NCI-H510A treated with DMSO at 0.1 percent for 48 hours (cell line): Measurements from ENCODE around the gene NSMF.

Experiments used
- DNase-seq: peaks from one replicate; lab custom pipeline; 2025; lab: John Stamatoyannopoulos, UW

The NSMF gene

DNA sequence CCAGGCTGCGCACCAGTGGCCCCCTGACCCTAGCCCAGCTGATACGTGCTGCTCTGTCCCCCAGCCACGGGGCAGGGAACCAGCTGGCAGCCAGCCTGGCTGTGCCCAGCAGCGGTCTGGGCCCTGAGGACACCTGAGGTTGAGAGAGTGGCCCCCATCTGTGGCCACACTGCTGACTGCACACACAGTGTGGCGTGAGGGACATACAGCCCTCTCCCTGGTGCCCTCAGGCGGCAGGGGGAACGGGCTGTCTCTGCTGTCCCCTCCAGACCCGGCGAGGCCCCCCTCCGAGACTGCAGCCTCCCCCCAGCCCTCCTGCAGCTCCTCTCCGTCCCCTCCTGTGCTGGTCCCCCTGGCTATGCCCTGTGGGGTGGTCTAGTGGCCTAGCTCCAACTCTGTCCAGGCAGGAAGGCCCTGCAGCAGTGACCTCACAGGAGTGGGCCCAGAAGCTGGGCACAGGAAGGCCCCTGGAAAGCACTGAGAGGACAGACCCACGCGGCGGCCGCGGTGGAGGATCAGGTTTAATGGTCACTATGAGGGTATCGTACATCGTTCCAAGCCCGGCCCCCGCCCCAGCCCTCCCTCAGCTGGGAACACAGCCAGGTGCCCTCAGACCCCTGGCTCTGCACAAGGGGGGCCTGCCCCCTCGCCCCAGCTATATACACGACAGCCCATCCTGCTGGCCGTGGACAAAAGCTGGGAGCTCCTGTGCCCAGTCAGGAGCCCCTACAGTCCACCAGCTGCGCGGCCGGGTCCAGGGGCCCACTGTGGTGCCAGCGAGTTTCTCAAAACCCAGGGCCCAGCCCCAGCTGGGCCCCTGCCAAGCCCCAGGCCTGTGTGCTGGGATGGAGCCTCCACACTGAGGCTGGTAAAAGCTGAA, 11.2 kb downstream of the NSMF start:
- no peak for DNase-seq

DNA sequence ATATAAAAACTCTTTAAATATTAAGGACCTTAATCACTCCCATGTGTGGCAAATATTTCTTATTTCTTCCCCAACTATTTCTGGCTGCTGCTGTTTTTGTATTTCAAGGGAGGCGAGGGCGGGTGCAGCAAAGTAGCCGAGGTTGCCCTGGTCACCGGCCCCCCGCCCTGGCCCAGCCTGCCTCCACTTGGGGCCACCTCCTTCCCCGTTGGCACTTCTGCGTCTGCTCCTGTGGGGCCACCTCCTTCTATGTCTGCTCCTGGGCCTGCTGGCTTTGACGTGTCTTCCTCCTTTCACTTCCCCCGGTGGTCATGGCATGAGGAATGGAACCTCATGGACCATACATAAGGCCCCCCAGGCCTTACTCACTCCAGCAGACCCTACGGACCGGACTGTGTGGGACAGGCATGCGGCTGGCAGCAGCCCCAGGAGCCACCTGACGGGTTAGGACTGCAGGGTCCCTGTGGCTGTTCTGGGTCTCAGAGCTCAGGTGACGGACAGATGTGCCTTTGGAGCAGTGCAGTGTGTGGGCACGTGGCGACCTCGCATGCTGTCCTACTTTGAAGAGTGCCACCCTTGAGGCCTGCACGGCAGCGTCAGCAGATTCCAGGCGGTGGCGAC, 12.2 kb downstream of the NSMF start:
- no peak for DNase-seq

DNA sequence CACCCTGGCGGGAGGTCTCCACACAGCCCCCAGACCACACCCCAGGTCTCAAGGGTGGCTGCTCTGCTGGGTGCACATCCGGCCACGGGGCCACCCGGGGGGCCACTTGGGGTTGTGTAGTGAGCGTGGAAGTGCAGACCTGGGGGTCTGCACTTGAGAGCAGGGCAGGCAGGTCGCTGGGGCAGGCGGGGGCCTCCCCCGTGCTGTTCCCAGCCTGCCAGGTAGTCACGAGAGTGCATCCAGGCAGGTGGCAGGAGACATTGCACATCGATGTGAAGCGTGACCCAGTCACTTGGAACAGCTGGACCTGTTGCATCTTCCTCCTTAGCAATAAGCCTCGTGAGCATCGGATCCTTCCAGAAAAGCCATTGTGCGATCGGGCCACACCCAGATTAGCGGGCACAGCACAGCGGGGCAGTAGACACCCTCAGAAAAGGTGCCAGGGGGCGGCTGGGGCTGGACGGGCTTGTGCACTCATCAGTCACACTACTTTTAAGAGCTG, 13.2 kb downstream of the NSMF start:
- DNase-seq = peak; percentile 23

DNA sequence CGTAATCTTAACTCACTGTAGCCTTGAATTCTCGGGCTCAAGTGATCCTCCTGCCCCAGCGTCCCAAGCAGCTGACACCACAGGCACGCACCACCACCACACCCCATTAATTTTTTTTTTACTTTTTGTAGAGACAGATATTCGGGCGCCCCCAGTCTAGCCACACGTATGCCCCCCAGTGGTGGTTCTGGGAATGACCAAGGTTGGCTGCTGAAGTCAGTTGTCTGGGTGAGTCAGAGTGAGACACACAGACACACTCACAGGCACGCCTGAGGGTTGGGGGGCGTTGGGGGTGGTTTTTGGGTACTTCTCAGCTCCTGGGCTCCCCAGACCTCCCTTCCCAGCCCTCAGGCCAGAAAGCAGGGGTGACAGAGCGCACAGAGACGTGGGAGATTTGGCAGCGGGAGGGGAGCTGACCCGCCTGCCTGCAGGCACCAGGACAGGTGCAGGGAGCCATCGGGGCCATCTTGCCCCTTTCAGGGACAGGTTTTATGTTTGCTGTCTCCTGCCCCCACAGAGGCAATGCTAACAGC, 13.8 kb downstream of the NSMF start:
- peak; percentile 46 for DNase-seq

DNA sequence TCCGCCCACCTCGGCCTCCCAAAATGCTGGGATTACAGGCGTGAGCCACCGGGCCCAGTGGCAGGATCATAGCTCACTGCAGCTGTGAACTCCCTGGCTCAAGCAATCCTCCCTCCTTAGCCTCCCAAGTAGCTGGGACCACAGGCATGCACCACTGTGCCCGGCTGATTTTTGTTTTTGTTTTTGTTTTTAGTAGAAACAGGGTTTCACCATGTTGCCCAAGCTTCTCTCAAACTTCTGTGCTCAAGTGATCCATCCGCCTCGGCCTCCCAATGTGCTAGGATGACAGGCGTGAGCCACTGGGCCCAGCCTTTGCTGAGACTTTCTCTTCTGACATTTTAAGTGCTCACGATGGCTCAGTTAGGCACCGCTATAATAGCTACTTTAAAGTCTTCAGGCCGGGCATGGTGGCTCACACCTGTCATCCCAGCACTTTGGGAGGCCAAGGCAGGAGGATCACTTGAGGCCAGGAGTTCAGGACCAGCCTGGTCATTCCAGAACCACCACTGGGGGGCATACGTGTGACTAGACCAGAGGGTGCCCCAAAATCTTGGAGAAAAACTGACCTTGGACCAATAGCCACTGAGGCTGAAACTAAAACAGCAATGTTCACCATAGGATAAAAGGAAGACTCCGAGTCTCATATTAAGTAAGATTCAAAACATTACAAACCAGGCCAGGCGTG, 14.9 kb downstream of the NSMF start:
- DNase-seq = no peak

DNA sequence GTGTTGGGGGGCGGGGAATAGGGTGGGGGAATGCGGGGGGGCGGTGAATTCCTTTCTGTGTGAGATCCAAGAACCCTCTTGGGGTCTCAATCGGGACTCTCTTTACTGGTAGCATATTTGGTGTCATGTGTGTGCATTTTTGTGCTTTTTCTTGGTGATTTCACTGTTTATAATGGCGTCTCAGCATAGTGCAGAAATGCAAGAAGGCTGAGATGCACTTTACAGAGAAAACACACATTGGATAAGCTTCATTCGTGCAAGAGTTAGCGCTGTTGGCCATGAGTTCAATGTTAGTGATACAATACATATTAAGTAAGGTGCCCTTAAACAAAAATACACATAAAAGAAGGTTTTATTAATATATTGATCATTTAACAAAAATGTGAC, 17.2 kb downstream of the NSMF start:
- no peak for DNase-seq

DNA sequence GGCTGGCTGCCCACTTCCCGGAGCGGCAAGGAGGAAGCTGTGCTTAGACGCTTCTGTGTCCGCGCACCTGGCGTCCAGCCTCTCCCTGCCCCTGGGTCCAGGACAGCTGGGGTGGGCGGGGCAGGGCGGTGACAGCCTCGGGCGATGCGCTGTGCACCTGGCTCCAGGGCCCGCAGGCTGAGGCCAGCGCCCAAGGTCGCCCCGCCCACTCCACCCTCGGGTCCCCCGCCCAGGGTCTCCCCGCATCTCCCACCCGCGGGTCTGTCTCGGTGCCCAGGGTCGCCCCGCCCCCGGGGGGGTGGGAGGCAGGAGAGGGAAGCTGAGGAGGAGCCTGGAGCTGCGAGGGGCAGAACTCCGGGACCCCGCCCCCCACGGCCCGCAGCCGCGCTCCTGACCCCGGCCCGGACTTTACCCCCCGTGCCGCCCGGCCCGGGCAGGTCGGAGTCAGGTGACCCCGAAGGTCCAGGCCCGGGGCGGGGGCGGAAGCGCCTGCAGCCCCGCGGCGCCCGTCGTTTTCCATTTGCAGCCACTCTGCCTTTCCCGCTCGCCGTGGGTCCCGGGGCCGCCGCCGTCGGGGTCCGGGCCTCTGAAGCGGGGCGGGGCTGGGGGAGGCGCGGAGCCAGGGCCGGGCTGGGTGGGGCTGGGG, 17.7 kb downstream of the NSMF start, which contains the start of gene ENTPD8:
Gene ENTPD8, minus strand, starts transcription at position 69 of the 646 bp plus-strand sequence. CDS start 3,072 bp downstream, outside the sequence.
- DNase-seq = peak; percentile 93

DNA sequence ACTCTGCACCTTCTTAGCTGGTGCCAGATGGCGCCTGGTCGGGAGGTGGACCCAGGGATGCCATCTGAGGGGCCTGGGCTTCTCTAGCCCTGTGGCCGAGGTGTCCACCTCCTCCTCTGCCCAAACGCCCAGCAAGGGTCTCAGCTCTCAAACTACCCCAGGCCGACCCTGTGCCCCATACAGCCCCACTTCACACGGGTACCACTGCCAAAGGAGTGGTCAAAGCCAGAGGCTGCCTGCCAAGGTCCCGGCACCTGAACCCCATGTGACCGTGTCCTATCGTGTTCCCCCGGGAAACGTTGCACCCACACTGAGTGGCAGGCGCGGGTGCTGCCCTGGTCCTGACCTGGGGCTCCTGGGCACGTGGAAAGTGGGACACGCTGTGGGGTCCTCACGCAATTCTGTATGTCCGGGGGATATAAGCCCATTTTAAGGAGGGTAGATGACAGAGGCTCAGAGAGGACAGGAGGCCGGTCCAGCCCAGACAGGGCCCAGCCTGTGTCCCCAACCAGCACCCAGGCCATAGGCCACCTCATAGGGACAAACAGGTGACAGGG, 19.9 kb downstream of the NSMF start:
- no peak for DNase-seq

DNA sequence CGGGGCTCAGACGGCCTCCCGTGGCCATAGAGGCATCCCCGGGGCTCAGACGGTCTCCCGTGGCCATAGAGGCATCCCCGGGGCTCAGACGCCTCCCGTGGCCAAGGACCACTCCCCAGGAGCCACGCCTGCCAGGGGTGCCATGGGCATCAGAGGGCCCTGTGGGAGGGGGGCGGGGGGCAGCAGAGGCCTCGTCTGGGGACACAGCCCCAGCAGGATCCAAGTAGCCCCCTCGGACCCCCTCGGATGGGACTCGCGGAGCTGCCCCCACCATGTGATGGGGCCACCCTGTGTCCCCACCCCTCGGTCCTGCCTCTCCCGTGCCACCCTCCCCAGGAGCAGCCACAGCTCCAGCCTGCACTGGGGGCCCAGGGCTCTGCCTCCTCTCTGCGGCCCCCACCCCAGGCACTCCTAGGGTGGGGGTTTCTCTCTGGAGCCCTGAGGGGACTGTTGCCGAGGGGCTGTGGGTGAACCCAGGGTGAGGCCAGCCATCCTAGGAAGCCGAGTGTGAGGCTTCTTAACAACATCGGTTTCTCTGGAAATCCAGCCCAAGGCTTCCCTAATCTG, 20.5 kb downstream of the NSMF start:
- no peak for DNase-seq

DNA sequence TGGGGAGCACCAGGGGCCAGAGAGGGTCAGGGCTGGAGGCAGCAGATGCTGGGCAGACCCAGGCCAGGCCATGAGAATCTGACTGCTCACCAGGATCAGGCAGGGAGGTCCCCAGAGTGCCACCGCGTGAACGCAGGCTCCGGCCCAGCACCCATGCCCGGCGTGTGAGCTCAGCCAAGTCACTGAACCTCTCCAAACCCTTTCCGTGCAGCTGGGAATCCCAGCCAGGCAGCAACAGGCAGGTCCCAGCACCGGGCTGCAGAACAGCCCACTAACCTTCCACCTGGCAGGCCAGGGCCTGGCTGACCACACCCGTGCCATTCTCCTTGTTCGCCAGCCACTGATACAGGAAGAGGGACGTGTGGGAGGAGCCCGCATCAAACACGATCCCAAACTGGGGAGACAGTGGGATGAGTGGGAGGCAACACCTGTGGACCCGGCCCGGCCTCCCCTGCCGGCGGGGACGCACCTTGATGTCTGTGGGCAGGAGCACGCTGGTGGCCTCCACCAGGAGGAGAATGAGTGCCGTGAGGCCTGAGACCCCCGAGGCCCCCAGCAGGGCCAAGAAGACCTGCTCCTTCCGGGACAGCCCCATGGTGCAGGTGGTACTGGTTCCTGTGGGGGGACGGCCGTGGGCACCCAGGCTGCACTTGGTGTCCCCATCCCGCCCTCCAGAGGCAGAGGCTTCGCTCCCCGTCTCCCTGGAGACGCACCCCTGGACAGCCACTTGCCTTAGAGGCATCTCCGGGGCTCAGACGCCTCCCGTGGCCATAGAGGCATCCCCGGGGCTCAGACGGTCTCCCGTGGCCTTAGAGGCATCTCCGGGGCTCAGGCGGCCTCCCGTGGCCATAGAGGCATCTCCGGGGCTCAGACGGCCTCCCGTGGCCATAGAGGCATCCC, 21.2 kb downstream of the NSMF start:
- DNase-seq = no peak

DNA sequence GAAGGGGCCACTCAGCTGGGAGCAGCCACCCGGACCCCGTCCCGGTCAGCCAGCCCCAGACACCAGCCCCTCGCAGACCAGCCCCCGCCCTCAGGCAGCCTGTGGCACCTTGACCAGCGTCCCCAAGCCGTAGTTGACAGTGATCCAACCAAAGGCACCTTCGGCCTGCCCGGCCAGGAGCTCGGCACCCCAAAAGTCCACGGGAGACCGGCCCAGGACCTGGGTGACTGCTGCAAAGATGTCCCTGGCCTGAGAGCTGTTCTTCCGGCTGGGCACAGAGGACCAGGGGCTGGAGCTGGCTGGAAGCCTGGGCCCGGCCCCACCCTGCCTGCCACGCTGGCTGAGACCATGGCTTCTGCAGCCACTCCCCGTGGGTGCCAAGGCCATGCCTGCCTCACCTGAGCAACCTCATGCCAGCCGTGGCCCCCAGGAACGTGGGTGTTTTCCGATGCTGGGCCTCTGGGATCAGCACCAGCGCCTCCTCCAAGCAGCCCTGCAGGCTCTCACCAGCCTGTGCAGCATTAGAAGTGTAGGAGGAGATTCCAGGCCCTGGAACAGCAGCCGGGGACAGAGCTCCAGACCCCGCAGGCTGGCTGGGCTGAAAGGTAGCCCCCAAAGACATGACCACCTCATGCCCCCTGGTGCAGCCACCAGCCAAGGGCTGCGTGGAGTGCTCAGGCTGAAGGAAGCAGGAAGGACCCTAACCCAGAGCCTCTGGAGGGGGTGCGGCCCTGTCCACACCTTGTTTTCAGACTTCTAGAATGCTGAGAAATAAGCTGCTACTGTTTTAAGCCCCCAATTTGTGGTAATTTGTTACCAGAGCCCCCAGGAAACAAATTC, 22.2 kb downstream of the NSMF start:
- no peak for DNase-seq

DNA sequence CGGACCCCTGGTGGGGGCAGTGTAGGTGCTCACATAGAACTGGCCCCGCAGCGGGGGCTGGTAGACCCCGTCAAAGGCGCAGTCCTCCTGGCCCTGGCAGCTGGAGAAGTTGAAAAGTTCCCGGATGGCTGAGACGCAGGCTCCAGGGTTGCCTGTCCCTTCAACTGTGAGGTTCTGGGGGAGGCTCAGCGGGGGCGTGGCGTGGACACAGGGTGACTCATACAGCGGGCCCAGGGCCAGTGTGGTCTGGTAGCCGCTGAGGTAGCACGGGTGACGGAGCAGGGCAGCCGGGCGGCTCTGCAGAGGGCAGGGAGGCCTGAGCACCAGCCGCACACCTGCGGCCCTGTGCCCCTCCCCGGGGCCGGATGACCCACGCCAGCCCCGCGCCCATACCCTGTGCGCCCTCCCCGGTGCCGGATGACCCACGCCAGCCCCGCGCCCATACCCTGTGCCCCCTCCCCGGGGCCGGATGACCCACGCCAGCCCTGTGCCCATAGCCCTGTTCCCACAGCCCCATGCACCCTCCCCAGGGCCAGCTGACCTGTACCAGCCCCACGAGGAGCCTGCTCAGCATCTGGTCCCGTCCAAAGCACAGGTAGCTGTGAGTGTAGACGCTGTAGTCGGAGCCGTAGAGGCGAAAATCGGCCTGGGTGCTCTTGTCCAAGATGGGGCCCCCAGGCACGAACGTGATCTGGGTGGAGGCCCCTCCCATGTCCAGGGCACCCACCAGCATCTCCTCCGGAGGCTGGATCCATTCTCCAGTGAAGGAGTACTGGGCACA, 23.0 kb downstream of the NSMF start:
- no peak for DNase-seq

DNA sequence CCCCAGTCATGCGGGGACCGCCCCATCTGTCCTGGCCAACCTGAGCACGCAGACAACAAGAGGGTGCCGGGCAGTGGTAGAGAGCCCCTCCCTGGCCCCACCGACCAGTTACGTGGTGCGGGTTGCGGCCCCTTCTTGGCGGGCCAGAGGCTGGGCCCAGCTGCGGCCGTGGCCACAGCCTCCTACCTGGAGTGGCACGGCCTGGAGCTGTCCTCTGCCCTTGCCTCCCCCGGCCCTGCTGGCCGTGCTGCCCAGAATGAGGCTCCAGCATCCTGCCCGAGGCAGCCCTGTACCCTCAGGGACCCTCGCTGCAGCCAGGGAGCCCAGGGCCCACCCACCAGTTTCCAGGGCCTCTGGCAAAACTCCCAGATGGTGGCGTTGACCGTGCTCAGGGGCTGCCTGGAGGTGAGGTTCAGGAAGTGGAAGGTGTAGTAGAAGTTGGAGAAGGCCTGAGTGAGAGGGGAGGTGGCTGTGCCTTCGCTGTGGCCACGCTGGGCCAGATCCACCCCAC, 23.7 kb downstream of the NSMF start:
- DNase-seq = no peak

DNA sequence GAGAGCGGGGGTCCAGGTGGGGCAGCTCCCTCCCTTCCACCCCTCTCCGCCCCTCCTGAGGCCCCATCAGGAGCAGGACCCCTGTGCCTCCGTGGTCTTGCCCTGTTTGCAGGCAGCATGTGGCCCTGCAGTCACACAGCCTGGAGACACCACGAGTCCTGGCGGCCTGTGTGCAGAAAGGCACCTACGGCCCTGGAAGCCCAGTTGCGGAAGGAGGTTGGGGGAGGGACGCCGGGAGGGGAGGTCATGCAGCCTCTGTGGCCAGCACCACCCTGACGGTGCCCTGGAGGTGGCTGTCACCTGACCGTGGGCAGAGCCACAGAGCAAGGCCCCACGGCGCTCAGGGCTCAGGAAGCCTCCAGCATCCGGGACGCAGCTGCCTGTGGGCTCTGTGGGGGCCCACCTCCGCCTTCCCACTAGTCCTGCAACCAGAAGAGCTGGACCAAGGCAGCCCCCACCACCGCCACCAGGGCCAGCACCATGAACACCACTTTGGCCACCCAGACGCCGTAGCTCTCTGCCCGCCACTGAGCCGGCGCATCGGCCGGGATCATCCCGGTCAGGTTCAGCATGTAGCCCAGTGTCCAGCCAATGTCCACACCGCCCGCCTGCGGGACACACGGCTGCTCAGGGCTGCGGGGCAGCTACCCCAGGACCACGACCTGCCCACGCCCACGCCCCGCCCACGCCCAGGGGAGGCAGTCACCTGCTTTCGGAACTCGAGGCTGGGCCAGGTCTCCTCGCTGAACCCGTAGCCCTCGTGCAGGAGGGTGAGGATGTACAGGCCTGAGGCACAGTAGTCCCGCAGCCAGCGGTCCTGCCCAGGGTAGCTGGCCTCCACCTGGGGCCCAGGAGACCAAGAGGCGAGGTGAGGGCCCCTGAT, 24.4 kb downstream of the NSMF start:
- DNase-seq = no peak

DNA sequence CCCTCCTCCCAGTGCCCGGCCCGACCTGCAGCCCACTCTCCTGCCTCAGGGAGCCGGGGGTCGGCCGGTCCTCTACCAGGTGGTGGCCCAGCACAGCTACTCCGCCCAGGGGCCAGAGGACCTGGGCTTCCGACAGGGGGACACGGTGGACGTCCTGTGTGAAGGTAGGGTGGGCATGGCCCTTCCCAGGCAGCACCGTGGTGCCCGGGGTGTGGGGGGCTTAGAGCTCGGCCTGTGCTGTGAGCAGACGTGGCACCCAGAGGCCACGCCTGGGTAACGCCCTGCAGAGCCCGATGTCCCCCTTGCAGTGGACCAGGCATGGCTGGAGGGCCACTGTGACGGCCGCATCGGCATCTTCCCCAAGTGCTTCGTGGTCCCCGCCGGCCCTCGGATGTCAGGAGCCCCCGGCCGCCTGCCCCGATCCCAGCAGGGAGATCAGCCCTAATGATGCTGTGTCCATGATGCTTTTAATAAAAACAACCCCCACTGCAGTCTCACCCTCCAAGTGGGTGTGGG, 25.2 kb downstream of the NSMF start:
- no peak for DNase-seq

DNA sequence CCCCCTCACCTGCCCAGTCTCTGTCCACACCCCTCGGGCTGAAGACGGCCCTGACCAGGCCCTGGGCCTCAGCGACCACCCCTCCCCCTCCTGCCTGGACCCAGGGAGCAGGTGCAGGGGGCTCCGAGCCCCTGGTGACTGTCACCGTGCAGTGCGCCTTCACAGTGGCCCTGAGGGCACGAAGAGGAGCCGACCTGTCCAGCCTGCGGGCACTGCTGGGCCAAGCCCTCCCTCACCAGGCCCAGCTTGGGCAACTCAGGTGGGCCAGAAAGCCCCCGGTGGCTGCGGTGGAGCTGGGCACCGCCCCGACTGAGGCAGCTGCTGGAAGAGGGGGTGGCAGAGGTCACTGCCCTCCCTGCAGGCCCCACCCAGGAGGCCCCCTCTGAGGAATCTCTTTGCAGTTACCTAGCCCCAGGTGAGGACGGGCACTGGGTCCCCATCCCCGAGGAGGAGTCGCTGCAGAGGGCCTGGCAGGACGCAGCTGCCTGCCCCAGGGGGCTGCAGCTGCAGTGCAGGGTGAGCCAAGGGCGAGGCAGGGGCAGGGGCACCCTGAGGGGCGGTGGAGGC, 25.7 kb downstream of the NSMF start:
- no peak for DNase-seq
